ENCODE data around the gene VTI1A.
"Not testable (repeated sequence)": the region's sequence is repeated elsewhere in the genome, so short reads cannot be mapped to it uniquely, and the experiment has no call there.

VTI1A gene

DNA sequence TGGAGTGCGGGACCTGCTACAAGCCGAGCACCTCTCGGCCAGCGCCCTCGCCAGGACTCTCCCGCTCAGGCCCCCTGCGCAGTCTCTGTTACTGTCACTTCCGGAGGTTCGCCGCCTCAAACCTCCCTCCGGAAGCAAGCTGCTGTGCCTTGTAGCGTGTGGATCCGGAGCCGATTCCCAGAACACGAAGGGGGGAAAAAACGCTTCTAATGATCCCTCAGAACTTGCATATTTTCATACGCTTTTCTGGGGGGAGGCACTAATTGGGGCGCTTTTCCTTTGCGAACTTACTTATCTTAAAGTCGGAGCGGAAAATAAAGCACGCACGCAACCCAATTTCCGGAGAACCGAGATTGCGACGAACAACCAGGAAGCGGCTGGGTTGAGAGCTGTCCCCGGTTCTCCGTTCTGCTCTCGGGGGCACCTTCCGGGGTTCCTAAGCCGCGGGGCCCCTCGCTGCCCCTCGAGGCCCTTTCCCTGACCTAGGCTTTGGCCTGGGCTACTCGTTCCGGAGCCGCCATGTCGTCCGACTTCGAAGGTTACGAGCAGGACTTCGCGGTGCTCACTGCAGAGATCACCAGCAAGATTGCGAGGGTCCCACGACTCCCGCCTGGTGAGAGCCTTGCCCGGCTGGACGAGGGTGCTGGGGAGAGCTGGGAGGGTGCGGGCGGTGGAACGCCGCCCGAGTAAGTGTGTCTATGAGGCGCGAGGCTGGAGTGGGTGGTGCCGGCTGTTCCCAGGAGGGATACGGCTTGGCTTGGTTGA is at the start of gene VTI1A, which contains the start of gene ZDHHC6:
VTI1A (plus strand) TSS at position 361 of the 765 bp plus-strand sequence; CDS start at position 520, 159 bp downstream.
ZDHHC6 (minus strand) TSS at position 60 of the 765 bp plus-strand sequence. CDS start 1,478 bp downstream, outside the sequence.
- peak; percentile 56 to 79 (median 71) for DNase-seq (ENCODE audit: low read depth in 3 of 3)

DNA sequence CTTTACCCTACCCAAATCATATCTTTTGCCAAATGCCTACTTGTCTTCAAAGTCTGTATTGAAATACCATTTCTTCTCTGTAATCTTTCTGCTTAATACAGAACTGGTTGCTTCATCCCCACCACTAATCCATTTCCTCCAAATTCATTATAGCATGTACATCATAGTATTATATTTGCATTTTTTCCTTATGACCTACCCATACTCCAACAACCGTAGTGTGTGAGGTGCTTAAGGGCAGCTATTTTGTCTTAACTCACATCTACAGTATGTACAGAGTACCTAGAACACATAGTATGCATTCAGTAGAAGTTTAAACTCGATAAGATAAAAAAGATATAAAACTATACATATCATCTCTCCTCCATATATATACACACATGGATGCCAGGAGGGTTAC is 49.4 kb upstream of the VTI1A start:
- DNase-seq (ENCODE audit: low read depth in 3 of 3): no peak

DNA sequence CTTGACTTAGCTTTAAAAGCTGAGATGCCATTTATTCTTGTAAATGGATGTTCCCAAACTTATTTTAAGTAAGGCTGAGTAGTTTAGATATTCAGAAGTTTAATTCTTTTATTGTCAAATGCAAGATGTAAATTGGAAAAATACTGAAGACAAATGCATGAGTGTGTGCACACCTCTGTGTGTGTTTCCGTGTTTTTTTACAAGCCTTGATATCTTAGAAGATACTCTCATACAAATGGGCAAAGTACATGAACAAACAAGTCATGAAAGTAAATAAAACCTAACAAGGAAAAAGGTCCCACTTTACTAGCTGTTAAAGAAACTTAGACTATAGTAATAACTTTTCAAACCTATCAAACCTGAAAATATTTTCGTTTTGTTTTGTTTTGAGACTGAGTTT is 44.1 kb upstream of the VTI1A start:
- DNase-seq (ENCODE audit: low read depth in 3 of 3): no peak

DNA sequence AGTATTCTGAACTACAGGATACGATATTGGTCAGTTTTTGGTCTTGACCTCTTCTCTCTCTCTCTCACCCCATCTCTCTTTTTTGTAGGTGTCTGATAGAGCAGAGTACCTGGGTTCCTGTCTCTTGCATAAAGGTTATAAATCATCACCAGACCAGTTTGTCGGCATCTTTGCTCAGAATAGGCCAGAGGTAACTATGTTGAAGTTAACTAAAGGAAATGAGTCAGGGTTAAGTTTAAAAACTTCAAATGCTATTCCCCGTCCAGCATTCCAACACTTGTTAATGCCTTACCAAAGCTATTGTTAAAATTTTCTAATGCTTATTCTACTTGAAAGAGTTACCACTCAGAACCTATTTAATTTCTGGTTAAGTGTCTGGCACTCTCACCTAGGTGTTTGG is 42.4 kb upstream of the VTI1A start:
- DNase-seq (ENCODE audit: low read depth in 3 of 3): no peak

DNA sequence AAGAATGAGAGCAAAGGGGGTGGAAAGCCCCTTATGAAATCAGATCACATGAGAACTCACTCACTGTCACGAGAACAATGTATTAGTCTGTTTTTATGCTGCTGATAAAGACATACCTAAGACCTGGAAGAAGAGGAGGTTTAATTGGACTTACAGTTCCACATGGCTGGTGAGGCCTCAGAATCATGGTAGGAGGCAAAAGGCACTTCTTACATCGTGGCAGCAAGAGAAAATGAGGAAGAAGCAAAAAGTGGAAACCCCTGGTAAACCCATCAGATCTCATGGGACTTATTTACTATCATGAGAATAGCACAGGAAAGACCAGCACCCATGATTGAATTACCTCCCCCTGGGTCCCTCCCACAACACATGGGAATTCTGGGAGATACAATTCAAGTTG is 40.2 kb upstream of the VTI1A start:
- not testable (repeated sequence) for DNase-seq (ENCODE audit: low read depth in 3 of 3)

DNA sequence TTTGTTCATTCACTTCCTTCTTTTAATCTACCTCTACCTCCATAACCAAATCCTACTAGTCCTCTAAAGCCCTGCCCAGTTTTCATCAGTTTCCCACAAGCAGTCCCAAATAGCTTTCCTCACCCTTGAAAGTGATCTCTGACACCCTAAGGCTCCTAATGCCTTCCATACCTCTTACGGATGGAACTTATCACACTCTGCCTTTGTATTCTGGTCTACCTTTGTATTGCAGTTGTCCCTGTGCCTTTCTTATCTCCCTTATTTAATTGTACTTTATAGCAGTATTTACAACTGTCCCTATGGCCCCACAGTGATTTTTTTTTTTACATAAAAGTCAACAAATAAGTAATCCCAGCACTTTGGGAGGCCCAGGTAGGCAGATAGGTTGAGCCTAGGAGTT is 39.3 kb upstream of the VTI1A start:
- DNase-seq (ENCODE audit: low read depth in 3 of 3): no peak

DNA sequence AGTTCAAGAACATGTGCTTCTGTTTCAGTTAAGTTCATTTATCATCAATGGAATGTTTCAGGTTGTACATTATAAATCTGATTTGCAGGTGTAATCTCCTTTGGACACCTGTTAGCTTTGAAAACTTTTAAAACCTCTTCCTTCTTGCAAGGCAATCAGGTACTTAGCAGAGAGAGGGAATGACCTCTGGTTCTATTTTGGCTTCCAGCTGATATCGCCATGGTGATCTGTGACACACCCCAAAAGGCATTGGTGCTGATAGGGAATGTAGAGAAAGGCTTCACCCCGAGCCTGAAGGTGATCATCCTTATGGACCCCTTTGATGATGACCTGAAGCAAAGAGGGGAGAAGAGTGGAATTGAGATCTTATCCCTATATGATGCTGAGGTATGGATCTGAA is 37.7 kb upstream of the VTI1A start:
- DNase-seq (ENCODE audit: low read depth in 3 of 3): no peak

DNA sequence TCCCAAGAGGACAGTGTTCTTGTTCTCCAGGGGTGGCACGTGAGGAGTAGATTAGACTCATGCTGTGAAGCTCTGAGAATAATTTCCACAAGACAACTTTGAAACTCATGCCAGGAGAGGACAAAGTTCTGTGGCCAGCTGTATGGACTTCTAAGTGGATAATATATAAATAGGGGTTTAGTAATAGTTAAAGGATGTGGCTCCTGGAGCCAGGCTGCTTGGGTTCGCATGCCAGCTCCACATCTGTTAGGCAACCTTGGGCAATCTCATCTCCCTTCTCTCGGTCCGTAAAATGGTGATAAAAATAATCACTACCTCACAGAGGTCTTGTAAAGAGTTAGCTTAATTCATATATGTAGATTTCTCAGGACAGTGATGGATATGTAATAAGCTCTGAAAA is 37.3 kb upstream of the VTI1A start:
- no peak for DNase-seq (ENCODE audit: low read depth in 3 of 3)

DNA sequence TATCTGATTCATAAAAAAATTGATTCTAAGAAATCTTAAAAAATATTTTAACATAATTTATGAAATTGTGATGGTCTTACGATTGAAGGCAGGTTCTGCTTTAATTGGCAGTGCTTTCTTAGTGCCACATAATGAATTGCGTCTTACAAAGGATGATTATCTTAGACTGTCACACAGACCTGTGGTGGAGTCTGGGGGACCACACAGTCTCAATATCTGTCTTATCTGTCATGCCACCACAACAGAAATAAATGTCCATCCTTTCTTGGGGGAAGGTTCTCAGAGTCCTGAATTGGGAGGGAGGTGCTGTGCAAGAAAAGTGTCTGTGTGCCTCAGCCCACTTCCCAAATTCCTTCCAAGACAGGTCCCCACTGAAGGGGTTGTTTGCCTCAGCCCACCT is 34.3 kb upstream of the VTI1A start:
- DNase-seq (ENCODE audit: low read depth in 3 of 3): no peak

DNA sequence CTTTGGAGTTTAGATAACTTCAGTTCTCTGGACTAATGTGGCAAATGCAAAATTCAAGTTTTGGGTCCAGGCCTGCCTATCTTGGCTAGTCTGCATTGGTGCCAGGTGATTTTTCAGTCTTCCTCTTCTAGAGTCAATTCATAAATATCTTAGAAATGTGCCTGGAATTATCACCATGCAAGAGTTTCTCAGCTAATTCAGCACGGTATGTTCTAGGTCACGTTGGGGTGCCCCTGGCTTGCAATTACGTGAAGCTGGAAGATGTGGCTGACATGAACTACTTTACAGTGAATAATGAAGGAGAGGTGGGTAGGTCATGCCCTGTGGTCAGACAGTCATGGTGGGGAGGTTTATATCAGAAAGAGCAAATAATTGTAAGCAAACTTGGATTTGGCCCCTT is 25.3 kb upstream of the VTI1A start:
- no peak for DNase-seq (ENCODE audit: low read depth in 3 of 3)

DNA sequence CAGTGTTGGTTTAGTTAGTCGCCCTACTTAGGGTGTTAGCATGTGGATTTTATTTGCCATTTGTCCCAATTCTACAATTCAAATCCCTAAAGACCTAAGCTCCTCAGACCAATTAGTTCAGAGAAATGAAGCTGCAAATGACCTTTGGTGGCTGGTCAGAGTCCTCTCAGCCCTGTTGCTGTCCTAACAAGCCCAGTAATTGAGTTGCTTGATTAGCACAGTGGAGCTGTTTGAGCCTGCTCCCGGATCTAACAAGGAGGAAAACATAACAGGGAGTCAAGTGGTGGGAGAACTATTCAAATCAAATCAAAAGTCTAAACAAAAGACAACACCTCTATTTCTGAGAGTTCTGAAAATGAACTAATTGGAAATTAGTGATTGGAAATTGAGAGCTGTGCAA is 22.4 kb upstream of the VTI1A start:
- no peak for DNase-seq (ENCODE audit: low read depth in 3 of 3)

DNA sequence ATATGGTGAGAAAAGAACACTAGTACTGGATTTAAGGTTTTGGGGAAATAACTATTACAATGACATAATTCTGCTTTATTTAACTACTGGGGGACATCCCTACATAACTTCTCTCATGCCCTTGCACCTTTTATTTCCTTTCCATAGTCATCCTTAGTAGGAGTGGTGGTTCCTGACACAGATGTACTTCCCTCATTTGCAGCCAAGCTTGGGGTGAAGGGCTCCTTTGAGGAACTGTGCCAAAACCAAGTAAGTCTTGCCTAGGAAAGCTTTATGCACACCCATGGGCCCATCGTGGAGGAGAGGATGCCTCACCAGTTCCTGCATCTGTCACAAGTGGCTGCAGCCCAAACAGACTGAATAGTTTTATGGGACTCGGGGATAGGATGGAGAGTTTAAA is 20.9 kb upstream of the VTI1A start:
- DNase-seq (ENCODE audit: low read depth in 3 of 3): no peak

DNA sequence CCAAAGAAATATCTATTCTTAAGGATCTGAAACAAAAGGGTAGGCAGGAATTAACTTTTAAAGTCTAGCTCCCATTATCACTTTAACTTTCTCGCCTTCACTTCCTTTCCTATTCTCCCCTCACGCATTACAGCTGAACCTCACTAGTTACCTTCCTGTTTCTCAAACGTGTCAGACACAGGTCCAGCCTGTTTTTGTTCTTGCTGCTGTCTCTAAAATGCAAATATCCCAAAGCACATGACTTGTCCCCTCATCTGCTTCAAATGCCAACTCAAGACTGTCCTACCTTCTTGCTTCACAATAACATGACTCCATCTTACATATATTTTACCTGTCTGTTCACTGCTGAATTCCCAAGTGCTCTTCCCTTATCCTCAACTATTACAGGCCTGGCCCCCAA is 17.9 kb upstream of the VTI1A start:
- no peak for DNase-seq (ENCODE audit: low read depth in 3 of 3)

DNA sequence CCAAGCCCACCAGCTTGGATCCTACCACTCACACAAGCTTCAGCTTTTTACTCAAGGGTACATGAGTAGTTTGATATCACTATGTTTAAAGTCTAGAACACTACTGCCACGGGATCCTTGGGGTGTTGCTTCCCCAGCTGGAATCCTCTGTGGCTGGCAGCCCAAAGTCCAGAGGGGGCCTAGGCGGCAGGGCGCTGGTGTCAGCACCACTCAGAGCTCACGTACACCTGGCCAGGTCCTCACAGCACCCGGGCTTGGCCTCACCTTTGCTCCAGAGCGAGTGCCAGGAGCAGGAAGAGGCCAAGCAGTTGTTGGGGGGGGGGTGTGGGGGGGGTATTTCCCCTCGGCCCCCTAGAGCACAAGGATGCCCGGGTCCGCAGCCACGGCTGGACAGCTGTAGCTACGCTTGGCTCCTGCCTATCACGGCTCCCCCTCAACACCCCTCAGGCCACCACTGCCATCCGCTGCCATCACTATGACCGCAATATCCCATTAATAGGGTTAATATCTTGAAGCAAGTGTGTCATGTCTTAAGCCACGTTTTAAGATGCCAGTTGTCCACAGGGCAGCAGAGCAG is 17.3 kb upstream of the VTI1A start:
- DNase-seq (ENCODE audit: low read depth in 3 of 3): no peak

DNA sequence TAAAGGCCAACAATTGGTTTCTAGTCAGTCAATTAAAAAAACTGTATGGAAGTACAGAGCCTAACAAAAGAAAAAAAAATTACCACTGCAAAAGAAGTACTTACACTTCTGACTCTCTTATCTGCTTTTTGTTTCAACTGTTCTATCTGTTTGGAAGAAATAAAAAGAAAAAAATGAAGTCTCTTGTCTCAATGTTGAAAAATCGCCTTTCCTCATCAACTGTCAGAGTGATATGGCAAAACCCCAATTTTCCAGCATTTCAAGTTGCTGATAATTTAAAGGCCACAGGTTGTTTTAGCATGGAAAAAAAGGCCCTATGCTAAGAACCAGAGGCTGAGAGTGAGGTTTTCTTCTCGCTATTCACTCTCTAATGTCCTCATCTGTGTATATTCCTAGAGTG is 13.9 kb upstream of the VTI1A start:
- DNase-seq (ENCODE audit: low read depth in 3 of 3): no peak

DNA sequence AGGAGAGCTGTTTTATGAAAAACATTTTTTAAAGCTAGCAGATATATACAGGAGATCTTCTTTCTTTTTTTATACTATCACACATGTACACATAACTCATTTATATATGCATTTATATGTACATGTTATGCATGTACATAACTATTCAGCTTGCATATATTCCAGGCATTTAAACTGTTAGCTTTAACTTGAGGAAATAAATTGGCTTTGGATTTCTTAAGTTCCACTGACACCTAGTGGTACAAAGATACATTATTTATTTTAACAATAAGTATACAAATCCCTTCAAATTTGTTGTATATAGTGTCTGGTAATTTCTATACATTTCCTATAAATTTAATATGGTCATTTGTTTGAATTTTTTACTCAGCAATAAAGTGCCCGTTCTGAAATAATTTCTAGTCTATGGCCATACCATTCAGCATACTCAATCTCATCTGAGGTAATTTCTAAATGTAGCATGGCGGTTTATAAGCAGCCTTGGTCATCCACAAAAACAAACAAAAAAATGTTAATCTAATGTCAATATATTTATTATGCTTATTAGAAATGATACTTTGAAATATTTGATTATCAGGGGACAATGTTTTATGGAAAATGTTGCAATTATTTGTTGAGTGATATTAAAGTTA is 11.9 kb upstream of the VTI1A start:
- no peak for DNase-seq (ENCODE audit: low read depth in 3 of 3)

DNA sequence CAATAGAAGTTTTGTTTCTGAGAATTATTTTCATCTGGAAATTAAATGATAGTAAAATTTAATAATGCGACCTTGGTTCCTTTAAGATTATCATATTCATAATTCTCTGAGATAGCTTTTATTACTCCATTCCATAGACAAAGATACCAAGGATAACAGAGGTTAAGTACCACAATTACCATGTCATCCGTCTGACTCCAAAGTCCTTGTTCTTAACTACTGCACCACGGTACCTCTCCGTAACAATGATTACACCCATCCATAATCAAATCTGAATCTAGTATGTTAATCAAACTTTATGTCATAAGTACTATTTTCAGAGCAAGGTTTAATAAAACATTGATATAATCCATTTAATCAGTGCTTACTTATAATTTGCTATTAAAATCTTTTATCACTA is 8.7 kb upstream of the VTI1A start:
- DNase-seq (ENCODE audit: low read depth in 3 of 3): no peak

DNA sequence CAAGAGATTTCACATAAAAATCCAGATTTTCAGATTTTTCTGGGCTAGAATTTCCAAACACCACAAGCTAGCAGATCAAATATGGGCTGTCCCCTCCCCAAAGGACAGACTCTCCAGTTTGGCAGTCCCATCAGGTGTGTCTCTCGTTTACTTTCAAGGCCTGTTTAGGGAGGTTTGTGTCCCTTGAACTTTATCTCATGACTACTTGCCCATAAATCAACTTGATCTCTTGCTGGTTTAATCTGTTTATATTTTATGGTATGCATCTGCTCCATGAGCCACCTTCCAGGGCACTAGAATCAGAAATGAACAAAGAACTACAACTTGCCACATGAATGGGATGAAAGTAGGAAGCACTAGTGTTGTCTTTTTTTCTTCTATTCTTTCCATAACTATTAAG is 5.5 kb upstream of the VTI1A start:
- DNase-seq (ENCODE audit: low read depth in 3 of 3): no peak

DNA sequence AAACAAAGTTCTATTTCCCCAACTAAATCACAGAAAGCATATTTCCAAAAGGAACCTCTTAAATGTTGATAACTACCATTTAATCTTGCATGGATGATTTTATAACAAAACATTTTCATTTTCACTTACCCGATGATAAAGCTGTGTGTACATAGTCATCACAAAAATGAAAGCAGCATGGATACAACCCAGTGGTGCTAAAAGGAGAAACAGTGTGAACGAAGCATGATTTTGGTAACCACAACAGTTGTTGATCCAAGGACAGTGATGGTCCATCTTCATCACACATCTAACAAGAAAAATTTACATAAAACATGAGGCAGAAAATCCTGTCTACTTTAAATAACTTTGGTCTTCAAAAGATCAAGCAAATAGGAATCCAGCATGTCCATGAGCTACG is 5.0 kb upstream of the VTI1A start:
- no peak for DNase-seq (ENCODE audit: low read depth in 3 of 3)

DNA sequence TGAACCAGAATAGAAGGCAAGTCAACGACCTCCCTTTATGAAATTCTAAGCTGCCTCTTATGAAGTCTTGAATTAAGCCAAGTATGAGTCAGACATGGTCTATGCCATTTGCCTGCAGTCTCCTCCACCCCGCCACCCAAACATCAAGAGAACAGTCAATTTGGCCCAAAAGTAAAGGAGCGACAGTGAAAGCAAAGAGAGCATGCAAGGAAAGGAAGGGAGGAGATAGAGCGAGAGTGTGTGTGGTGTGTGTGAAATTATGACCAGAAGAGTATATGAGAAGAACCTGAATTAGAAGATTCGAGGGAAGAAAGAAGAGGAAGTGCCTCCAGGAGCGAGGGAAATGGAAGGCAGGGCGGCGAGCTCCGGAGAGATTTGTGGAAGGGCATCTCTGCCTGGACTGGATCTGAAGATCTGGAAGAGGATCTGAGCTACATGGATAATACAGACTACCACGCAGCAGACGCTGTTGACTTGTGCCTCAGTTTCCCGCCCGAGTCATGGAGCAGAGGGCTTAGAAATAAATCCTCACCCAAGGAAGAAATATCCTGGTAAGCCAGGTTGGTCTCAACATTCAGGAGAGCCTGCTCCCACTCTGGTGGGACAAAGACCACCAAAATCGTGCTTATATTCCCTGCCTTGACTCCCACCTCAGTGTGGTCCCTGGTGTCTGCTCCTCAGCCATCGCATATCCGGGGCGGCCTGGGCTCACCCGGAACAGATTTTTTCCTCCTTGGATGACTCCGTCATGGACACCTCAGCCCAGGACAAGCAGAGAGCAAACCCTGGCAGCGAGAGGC is 760 bp upstream of the VTI1A start:
- peak in 1 of 3 donors; percentile 2 for DNase-seq (ENCODE audit: low read depth in 3 of 3)

DNA sequence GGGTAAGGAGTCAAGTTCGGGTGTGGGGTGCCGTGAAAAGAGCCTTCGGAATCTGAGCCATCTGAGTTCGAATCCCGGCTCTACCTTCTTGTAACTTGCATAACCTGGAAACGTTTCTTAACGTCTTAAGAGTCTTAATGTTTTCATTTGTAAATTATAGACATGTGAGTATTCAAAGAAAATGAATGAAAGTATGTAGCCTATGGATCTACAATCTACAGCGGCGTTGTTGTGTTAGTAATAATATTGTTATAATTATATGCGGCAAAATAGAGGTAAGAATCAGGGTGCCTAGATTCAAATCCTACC is 559 bp downstream of the VTI1A start:
- no peak for DNase-seq (ENCODE audit: low read depth in 3 of 3)

DNA sequence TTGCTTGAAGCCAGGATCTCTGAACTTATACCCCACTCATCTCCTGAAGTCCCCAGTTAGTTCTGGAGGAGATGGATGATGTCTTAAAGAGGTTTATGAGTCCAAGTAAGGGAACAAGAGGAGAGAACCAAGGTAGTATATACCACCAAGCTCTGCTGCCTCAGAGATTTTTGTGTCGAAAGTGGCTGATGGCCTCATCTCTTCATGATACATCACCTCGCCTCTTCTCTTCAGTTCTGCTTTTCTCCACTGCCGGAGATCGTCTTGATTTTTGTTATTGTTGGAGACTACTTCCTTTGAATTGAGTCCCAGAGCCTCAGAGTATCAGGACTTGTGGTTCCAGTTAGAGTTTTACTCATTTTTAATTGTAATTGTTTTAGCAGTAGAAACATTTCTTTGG is 1.9 kb downstream of the VTI1A start:
- no peak for DNase-seq (ENCODE audit: low read depth in 3 of 3)
